Glutamatergic neuron (in vitro differentiated cells): ENCODE data around the gene RGMB. TPM values are rescaled to one million over a fixed set of nuclear protein-coding genes. Genes with fewer than 3 reads are reported as not detected.
"Not testable (repeated sequence)": the region's sequence is repeated elsewhere in the genome, so short reads cannot be mapped to it uniquely, and the experiment has no call there.

ENCODE experiments used
- DNase-seq: peaks from one replicate; pipeline ENCODE4 v3.0.0; 2022
- H3K27ac Mint-ChIP-seq: one replicate; pipeline ENCODE4 v1.8.0; 2020; ENCODE audit warnings: mild to moderate bottlenecking, mixed read lengths, inconsistent platforms; ENCODE audit not compliant: unreplicated experiment
- H3K27me3 Mint-ChIP-seq: one replicate; pipeline ENCODE4 v1.8.0; 2020; ENCODE audit warnings: mild to moderate bottlenecking, moderate library complexity, mixed read lengths, inconsistent platforms; ENCODE audit not compliant: unreplicated experiment
- H3K36me3 Mint-ChIP-seq: one replicate; pipeline ENCODE4 v1.8.0; 2020; ENCODE audit warnings: mild to moderate bottlenecking, mixed read lengths, inconsistent platforms; ENCODE audit not compliant: unreplicated experiment
- H3K4me1 Mint-ChIP-seq: one replicate; pipeline ENCODE4 v1.8.0; 2020; ENCODE audit warnings: mild to moderate bottlenecking, low read depth, mixed read lengths, inconsistent platforms; ENCODE audit not compliant: unreplicated experiment
- H3K4me3 Mint-ChIP-seq: one replicate; pipeline ENCODE4 v1.8.0; 2020; ENCODE audit warnings: mild to moderate bottlenecking, mixed read lengths, inconsistent platforms; ENCODE audit not compliant: unreplicated experiment
- H3K9me3 Mint-ChIP-seq: one replicate; pipeline ENCODE4 v1.8.0; 2020; ENCODE audit warnings: mild to moderate bottlenecking, moderate library complexity, mixed read lengths, inconsistent platforms; ENCODE audit not compliant: unreplicated experiment
- total RNA-seq: library from RNA; stranded (reverse); fragmentation: NEBNext Ultra II Directional; extraction: Animal tissue kit (Norgen Biotek cat#: 25700); gene quantifications from one replicate; pipeline ENCODE4 v1.2.1, GENCODE V29; 2021; ENCODE audit not compliant: unreplicated experiment
- TF ChIP-seq, protein P1 (sequence below): fragments of 200-600 bp; sonication (generic); IDR thresholded peaks from one replicate; pipeline ENCODE4 v1.5.0; 2021; ENCODE audit not compliant: partially characterized antibody, unreplicated experiment

RGMB gene
- total RNA-seq, 1 donor from 2014 or later: 95.9 TPM

- no peak overlapping the region for H3K4me3 Mint-ChIP-seq
- peaks cover 4% of the 10 kb centered on the region for H3K4me1 Mint-ChIP-seq
- peak overlapping the region; percentile 30 for H3K27ac Mint-ChIP-seq
Measured at GRCh38 chr5:98742396-98743073, 30.9 kb upstream of the RGMB start.

GRCh38 chr5:98748259-98748658 is 25.2 kb upstream of the RGMB start:
- not testable (repeated sequence) for H3K27me3 Mint-ChIP-seq, H3K4me1 Mint-ChIP-seq, H3K9me3 Mint-ChIP-seq, H3K36me3 Mint-ChIP-seq, H3K4me3 Mint-ChIP-seq, DNase-seq, H3K27ac Mint-ChIP-seq

More at GRCh38 chr5:98742396-98743073, 30.9 kb upstream of the RGMB start:
- TF ChIP-seq, protein P1, sequence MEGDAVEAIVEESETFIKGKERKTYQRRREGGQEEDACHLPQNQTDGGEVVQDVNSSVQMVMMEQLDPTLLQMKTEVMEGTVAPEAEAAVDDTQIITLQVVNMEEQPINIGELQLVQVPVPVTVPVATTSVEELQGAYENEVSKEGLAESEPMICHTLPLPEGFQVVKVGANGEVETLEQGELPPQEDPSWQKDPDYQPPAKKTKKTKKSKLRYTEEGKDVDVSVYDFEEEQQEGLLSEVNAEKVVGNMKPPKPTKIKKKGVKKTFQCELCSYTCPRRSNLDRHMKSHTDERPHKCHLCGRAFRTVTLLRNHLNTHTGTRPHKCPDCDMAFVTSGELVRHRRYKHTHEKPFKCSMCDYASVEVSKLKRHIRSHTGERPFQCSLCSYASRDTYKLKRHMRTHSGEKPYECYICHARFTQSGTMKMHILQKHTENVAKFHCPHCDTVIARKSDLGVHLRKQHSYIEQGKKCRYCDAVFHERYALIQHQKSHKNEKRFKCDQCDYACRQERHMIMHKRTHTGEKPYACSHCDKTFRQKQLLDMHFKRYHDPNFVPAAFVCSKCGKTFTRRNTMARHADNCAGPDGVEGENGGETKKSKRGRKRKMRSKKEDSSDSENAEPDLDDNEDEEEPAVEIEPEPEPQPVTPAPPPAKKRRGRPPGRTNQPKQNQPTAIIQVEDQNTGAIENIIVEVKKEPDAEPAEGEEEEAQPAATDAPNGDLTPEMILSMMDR: no peak
- no peaks in the 10 kb centered on the region for H3K36me3 Mint-ChIP-seq
- peaks cover 2% of the 10 kb centered on the region for H3K27me3 Mint-ChIP-seq
- no peaks in the 10 kb centered on the region for H3K9me3 Mint-ChIP-seq
- DNase-seq: peak; percentile 29

DNA sequence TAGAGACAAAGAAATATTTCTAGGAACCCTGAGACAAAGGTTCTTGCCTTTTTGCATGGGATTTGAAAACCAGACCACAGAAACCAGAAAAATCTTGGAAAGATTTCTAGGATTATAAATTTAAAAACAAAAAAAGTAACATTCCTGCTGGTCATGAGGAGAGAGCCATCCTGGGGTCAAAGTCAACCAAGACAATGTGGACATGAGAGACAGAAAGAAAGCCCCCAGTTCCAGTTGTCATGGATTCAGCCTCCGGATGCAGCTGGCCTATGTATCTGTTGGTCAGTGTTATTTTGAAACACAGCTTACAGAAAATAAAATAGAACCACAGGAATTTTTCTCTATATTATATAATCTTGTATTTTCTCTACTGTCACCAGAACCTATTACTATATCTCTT is 24.4 kb upstream of the RGMB start:
- Mint-ChIP-seq H3K9me3 (peaks cover 3% of the 10 kb centered on the region), H3K4me1 (no peaks in the 10 kb centered on the region), H3K27ac (no peak overlapping the region), H3K36me3 (no peaks in the 10 kb centered on the region), H3K27me3 (peaks cover 2% of the 10 kb centered on the region), H3K4me3 (no peak overlapping the region)
- TF ChIP-seq, protein P1: no peak
- no peak for DNase-seq

GRCh38 chr5:98750693-98751092 is 22.8 kb upstream of the RGMB start:
- Mint-ChIP-seq H3K27me3 (peaks cover 2% of the 10 kb centered on the region), H3K9me3 (peaks cover 3% of the 10 kb centered on the region), H3K36me3 (no peaks in the 10 kb centered on the region), H3K4me1 (no peaks in the 10 kb centered on the region), H3K27ac (no peak overlapping the region), H3K4me3 (no peak overlapping the region)
- TF ChIP-seq, protein P1: peak; percentile 55
- DNase-seq: no peak

- not testable (repeated sequence) for DNase-seq, H3K27ac Mint-ChIP-seq, H3K4me1 Mint-ChIP-seq, H3K4me3 Mint-ChIP-seq, H3K36me3 Mint-ChIP-seq, H3K27me3 Mint-ChIP-seq, H3K9me3 Mint-ChIP-seq
Measured at GRCh38 chr5:98752331-98752730, 21.1 kb upstream of the RGMB start.

DNA sequence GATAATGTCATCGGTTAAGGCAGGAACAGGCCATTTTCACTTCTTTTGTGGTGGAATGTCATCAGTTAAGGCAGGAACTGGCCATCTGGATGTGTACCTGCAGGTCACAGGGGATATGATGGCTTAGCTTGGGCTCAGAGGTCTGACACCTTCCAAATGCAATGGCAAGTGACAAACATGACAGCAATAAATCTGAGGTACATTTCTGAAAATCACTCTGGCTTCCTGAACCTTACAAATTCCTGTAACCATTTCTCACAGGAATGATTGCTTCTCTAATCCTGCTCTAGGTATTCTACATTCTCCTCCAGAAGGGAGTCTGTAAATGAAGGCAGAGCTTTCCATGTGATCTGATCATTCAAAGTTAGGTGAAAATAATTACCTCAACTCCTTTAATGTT is 20.7 kb upstream of the RGMB start:
- H3K36me3 Mint-ChIP-seq, DNase-seq, H3K9me3 Mint-ChIP-seq, H3K27ac Mint-ChIP-seq, H3K4me1 Mint-ChIP-seq, H3K27me3 Mint-ChIP-seq, H3K4me3 Mint-ChIP-seq: not testable (repeated sequence)
